NCI-H345 (cell line): ENCODE results near the gene TLCD3A.
"Not testable (repeated sequence)": the region's sequence is repeated elsewhere in the genome, so short reads cannot be mapped to it uniquely, and the experiment has no call there.

Experiments
- DNase-seq: peaks from one replicate; lab custom pipeline; 2025; lab: John Stamatoyannopoulos, UW

TLCD3A gene

DNA sequence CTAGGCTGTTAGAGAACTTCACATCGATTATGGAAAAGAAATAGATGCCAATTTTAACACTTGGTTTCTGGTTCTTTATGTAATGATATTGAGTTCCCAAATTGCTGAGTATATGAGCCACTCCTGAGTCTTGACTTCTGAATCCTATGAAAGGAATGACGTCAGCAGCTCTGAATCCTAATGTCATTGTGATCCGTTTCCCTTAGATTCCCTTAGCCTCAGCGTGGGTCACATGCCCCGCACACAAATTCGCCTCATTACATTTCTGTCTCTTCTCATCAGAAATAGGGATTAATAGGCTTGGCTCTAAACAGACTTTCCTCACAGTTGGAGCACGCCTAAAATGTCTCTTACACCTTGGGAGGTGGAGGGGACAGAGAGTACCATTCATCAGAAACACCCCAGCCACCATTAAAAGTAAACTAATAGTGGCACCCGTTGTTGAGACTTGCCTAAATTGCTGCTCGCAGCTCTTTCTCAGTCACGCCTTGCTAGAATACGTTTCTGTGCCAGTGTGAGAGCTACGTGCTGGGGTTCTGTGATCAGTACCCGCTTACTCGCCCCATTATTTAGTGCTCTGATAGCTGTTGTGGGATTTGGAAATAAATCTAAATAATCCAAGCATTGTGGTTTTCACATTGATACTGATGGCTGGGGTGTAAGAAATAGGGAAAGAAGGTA lies 56.9 kb downstream of the TLCD3A start:
- no peak for DNase-seq

DNA sequence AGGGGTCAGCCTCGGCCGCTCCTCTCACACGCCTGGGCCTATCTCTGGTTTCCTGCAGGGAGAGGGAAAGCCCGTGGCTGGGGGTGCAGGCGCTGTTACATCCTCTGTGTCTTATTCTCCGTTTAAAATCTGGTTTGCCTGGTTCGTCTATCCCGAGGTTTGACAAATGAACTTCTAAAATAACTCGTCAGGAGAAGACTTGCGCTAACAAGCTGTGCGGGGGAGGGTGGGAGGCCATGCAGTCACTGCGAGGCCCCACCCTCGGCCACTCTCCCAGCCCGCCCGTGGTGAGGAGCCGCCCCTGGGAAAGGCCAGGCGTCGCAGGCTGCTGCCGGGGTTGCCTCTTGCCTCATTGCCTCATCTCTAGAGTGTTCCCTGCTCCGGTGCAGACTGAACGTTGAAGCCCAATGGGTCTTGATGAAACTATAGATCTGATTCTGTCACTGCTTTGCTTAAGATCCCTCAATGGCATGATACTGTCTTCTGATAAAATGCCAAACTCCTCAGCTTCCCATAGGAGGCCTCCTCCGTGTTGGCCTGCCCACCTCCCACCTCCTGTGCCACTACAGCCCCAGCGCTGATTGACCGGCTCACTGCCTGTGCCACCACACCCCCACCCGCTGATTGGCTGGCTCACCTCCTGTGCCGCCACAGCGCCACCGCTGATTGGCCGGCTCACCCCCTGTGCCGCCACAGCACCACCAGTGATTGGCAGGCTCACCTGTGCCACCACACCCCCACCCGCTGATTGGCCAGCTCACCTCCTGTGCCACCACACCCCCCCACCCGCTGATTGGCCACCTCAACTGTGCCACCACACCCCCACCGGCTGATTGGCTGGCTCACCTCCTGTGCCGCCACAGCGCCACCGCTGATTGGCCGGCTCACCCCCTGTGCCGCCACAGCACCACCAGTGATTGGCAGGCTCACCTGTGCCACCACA lies 57.8 kb downstream of the TLCD3A start:
- not testable (repeated sequence) for DNase-seq

DNA sequence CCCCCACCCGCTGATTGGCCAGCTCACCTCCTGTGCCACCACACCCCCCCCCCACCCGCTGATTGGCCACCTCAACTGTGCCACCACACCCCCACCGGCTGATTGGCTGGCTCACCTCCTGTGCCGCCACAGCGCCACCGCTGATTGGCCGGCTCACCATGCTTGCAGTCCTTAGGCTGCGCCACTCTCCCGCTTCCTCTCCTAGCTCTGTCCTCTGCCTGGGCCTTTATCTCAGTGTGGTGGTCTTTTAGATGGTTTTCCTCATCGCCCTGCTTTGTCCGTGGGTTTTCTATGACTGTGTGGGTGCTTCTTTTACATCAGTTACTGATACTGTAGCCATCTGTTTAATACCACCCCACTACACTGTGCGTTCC lies 58.5 kb downstream of the TLCD3A start:
- not testable (repeated sequence) for DNase-seq

DNA sequence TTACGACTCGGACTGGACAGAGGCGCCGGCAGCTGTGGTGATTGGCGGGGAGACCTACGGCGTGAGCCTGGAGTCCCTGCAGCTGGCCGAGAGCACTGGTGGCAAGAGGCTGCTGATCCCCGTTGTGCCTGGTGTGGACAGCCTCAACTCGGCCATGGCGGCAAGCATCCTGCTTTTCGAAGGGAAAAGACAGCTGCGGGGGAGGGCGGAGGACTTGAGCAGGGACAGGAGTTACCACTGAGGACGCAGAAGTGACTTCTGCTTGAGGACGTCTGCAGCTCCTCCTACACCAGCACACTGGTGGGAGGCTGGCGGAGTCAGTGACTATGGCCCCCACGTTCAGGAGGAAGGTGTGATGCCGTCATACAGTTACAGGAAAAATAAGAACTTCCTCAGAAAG lies 59.4 kb downstream of the TLCD3A start:
- DNase-seq = no peak

DNA sequence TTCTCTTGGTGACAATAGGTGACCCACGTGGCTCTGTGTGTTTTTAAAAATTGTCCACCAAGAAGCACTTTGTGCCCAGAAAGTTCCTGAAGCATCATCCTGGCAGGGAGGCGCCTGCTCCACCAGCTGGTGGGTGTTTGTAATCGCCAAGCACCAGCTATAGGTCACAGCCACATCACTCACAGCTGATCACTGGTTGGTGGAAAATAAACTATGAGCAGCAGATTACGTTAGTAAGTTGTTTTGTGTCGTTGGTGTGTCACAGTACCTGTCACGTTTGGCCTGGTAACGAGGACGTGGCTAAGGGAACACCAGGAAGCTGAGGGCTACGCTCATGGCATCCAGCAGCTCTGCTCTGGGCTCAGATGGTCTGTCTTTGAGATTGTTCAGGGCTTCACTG lies 59.9 kb downstream of the TLCD3A start:
- no peak for DNase-seq
